ENCODE data around the gene SCYL2.
"Not testable (repeated sequence)": the region's sequence is repeated elsewhere in the genome, so short reads cannot be mapped to it uniquely, and the experiment has no call there.

- not testable (repeated sequence) for TF ChIP-seq POLR2AphosphoS5, EP300 (IDR thresholded peaks at IDR 0.05)
These were observed 44.8 kb upstream of the SCYL2 start for GRCh38 chr12:100222173-100222572.

Data from esophagus muscularis mucosa (tissue), 3 donors.